Purkinje cell (primary cell): ENCODE data around the gene FCRL2. TPM values are rescaled to one million over a fixed set of nuclear protein-coding genes. Genes with fewer than 3 reads are reported as not detected.

Source experiments
- polyA plus RNA-seq: library from polyadenylated mRNA; unstranded; fragments of >200 nt; fragmentation: Nextera tagmentation; gene quantifications from 2 replicates; pipeline ENCODE4 v1.2.1, GENCODE V29; 2014

The FCRL2 gene
- not detected in 2 replicates for polyA plus RNA-seq

DNA sequence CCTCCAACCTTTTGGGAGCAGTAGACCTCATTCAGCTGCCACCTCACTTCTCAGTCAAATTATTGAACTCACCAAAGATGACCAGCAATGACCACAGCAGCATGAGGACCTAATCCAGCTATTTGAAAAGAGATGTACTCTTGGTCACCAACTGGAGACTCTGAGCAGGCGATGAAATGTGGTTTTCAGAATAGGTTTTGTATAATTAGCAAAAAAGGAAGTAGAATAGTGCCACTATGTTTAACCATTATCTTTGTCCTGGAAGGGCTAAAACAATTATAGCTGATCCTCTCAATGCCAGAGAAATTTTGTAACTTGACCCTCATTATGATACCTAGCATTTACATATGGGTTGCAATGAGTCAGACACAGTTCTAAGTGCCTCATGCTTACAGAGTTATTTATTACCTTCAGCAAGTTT, at the start of gene FCRL2:
FCRL2 (minus strand) TSS at position 162 of the 421 bp plus-strand sequence; CDS start at position 103, 59 bp downstream.

GRCh38 chr1:157819896-157820295, 43.0 kb upstream of the FCRL2 start, which contains the start of gene FCRL1:
Gene FCRL1 (minus strand): TSS chr1:157820120. CDS start chr1:157820037, 83 bp downstream.

GRCh38 chr1:157700732-157701131, 76.2 kb downstream of the FCRL2 start, which contains the start of gene FCRL3:
Gene FCRL3 (minus strand): TSS chr1:157700769. CDS start chr1:157700489, 280 bp downstream.

Other genes starting within 250 kb of the FCRL2 start
- gene FCRL5, start 224.6 kb downstream of the FCRL2 start, polyA plus RNA-seq, result not detected in 2 replicates
- gene FCRL4, start 179.0 kb downstream of the FCRL2 start, polyA plus RNA-seq, result not detected in 2 replicates
- not detected in 2 replicates for gene FCRL3, start 76.4 kb downstream of the FCRL2 start, polyA plus RNA-seq
- gene FCRL1, start 43.0 kb upstream of the FCRL2 start, polyA plus RNA-seq, result not detected in 2 replicates
- not detected in 2 replicates for gene CD5L, start 64.7 kb upstream of the FCRL2 start, polyA plus RNA-seq
- gene KIRREL1, start 216.5 kb upstream of the FCRL2 start, polyA plus RNA-seq, result 0.05 TPM in 1 of 2 replicates, not detected in the other